ENCODE measurements around the gene SNAPC2.

DNA sequence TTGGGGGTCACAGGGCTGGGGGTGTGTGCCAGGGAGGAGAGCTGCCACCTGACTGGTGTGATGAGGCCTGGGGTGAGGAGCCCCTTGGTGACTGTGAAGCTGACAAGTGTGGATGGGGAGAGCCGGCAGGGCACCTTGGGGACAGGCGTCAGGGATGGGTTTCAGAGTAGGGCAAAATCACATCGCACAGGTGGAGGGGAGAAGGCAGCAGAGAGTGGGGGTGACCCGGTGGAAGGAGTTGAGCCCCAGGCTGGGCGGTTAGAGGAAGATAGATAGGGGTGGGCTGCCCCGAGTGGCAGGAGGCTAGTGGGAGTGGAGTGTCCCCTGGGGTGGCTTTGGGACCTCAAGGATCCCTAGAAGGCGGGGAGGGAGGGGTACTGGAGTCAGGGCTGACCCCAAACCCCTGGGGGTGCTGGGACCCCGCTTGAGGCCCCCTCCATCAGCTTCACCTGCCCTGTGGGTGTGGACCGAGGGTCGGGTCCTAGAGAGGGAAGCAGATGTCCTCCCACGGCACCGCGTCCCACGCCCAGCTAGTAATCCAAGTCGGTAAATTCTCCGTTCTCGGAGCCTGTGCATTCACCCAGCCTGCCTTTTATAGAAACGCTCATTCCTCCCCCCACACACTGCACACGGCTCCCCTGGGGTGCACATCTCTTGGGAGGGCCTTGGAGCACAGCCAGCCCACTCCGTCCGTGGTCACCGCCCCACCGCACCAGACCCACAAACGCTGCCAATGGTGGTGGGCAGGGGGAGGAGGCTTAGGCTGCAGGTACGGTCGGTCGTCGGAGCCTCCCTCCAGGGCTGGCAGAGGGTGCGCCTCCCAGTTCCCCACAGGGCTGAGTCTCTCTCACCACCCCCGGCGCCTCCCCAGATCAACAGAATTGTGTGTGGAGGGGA is 3.4 kb downstream of the SNAPC2 start:
- TF ChIP-seq ZBTB1 (CRISPR knock-in tag; IDR thresholded peaks at IDR 0.05; ENCODE audit: borderline replicate concordance) (no peak), CTCF (CRISPR knock-in tag; IDR thresholded peaks at IDR 0.05) (no peak), NFE2 (CRISPR knock-in tag; IDR thresholded peaks at IDR 0.05) (no peak), FOXK2 (IDR thresholded peaks at IDR 0.05) (no peak), SP4 (CRISPR knock-in tag; IDR thresholded peaks at IDR 0.05) (no peak), PHF8 (CRISPR knock-in tag; IDR thresholded peaks at IDR 0.05) (no peak), NCOA1 (CRISPR knock-in tag; IDR thresholded peaks at IDR 0.05) (no peak), HMGXB3 (CRISPR knock-in tag; IDR thresholded peaks at IDR 0.05; ENCODE audit: borderline replicate concordance) (no peak), ZBTB8A (CRISPR knock-in tag; IDR thresholded peaks at IDR 0.05; ENCODE audit: borderline replicate concordance, low read depth) (no peak), HNRNPK (IDR thresholded peaks at IDR 0.05; ENCODE audit: low read depth, low read length, poor library complexity, severe bottlenecking) (no peak)
- TF ChIP-seq, protein P1, sequence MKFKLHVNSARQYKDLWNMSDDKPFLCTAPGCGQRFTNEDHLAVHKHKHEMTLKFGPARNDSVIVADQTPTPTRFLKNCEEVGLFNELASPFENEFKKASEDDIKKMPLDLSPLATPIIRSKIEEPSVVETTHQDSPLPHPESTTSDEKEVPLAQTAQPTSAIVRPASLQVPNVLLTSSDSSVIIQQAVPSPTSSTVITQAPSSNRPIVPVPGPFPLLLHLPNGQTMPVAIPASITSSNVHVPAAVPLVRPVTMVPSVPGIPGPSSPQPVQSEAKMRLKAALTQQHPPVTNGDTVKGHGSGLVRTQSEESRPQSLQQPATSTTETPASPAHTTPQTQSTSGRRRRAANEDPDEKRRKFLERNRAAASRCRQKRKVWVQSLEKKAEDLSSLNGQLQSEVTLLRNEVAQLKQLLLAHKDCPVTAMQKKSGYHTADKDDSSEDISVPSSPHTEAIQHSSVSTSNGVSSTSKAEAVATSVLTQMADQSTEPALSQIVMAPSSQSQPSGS (CRISPR knock-in tag; IDR thresholded peaks at IDR 0.05): no peak
